GM12873 (cell line): Measurements from ENCODE around the gene FHIT.

Experiments
- TF ChIP-seq, protein P1 (sequence below): IDR thresholded peaks from 2 replicates; pipeline ENCODE4 v1.5.1; 2012; ENCODE audit warnings: low read depth, mild to moderate bottlenecking, moderate library complexity, low read length, control low read depth; ENCODE audit not compliant: insufficient read depth; ENCODE audit errors: missing control alignments

Gene FHIT

GRCh38 chr3:60779637-60780036 lies 471.6 kb downstream of the FHIT start:
- TF ChIP-seq, protein P1, sequence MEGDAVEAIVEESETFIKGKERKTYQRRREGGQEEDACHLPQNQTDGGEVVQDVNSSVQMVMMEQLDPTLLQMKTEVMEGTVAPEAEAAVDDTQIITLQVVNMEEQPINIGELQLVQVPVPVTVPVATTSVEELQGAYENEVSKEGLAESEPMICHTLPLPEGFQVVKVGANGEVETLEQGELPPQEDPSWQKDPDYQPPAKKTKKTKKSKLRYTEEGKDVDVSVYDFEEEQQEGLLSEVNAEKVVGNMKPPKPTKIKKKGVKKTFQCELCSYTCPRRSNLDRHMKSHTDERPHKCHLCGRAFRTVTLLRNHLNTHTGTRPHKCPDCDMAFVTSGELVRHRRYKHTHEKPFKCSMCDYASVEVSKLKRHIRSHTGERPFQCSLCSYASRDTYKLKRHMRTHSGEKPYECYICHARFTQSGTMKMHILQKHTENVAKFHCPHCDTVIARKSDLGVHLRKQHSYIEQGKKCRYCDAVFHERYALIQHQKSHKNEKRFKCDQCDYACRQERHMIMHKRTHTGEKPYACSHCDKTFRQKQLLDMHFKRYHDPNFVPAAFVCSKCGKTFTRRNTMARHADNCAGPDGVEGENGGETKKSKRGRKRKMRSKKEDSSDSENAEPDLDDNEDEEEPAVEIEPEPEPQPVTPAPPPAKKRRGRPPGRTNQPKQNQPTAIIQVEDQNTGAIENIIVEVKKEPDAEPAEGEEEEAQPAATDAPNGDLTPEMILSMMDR = no peak

- TF ChIP-seq, protein P1 = no peak
These were observed 475.3 kb downstream of the FHIT start for GRCh38 chr3:60775985-60776384.

DNA sequence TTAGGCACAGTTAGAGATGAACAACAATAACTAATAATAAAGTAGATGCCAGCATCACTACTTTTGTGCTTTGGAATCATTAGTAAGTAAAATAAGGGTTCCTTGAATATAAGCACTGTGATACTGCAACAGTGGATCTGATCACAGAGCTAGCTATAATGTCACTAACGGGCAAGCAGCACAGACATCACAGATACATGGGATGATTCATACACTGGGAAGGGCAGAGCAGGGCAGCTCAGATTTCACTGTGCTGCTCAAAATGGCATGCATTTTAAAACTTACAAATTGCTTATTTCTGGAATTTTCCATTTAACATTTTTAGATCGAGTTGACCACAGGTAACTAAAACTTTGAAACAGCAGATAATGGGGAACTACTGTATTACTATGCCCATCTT lies 476.6 kb downstream of the FHIT start:
- TF ChIP-seq, protein P1 = no peak

DNA sequence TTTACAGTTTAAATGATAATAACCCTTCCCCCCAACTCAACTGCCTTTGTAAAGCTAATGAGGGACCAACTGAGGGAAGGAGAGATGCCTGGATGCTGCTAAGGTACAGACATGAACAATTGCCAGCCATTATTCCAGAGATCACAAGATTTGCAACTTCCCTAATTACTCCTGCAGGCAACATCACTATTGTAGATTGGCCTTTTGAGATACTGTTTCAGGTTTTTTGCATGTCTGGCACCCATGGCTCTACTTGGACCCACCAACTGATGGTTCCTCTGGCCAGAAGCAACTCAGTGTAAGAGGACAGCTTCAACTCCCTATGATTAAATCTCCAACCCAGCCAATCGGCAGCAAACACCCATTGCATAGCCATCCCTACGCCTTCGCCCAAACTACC lies 478.7 kb downstream of the FHIT start:
- TF ChIP-seq, protein P1 = no peak

GRCh38 chr3:60771766-60772165 lies 479.5 kb downstream of the FHIT start:
- TF ChIP-seq, protein P1 = no peak

DNA sequence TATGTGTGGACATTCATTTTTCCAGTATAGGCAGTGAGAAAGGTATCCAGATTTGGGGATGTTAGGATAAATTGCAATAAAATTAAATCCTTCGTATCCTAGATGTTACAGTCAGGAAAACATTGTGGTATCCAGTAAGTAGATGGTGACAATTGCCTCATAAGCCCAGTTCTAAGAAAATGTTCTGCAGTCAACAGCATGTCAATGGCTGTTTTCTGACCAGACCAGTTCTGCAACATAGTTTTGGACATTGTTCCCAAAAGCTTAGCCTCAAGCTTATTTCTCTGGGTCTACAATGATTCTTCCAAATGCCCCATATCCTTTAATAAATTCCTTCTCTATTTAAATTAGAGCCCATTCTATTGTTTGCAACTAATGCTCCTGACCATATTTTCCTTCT lies 480.7 kb downstream of the FHIT start:
- TF ChIP-seq, protein P1 = no peak

DNA sequence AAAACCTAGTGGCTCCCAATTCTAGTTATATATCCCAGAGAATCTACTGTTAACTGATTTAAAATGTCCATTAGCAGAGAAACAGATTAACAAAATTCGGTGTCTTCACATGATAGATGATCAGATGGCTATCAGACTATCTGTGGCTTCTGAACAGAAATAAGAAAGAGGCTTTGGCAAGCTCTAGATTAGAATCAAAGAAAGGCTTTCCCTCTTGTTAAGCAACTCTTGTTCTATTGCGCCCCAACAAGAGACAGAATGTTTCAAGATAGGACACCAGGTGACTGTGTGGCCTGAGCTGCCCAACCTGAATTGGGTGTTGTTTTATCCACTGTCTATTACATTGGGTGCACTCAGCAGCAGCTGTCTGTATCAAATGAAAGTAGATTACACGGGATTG lies 483.7 kb downstream of the FHIT start:
- TF ChIP-seq, protein P1 = no peak
